UCSD-AML1 (cell line): Measurements from ENCODE around the gene GYS2.
"Not testable (repeated sequence)": the region's sequence is repeated elsewhere in the genome, so short reads cannot be mapped to it uniquely, and the experiment has no call there.

Experiments
- DNase-seq: peaks from one replicate; lab custom pipeline; 2025; ENCODE audit not compliant: unreplicated experiment; lab: John Stamatoyannopoulos, UW

The GYS2 gene

GRCh38 chr12:21606175-21606574 is 1.5 kb upstream of the GYS2 start:
- no peak for DNase-seq

- no peak for DNase-seq
These were observed 1.9 kb downstream of the GYS2 start for GRCh38 chr12:21602774-21603173.

GRCh38 chr12:21600196-21600595 is 4.5 kb downstream of the GYS2 start:
- DNase-seq: no peak

GRCh38 chr12:21599143-21599999 is 5.3 kb downstream of the GYS2 start:
- no peak for DNase-seq

GRCh38 chr12:21598651-21599050 is 6.0 kb downstream of the GYS2 start:
- no peak for DNase-seq

GRCh38 chr12:21595356-21595755 is 9.3 kb downstream of the GYS2 start:
- not testable (repeated sequence) for DNase-seq

- no peak for DNase-seq
These were observed 19.2 kb downstream of the GYS2 start for GRCh38 chr12:21585485-21585884.

GRCh38 chr12:21584403-21585182 is 20.1 kb downstream of the GYS2 start:
- DNase-seq: not testable (repeated sequence)

GRCh38 chr12:21583587-21583986 is 21.1 kb downstream of the GYS2 start:
- DNase-seq: no peak

GRCh38 chr12:21580748-21581516 is 23.7 kb downstream of the GYS2 start:
- DNase-seq: peak; percentile 40

- no peak for DNase-seq
These were observed 27.1 kb downstream of the GYS2 start for GRCh38 chr12:21577516-21577915.

GRCh38 chr12:21576431-21576830 is 28.2 kb downstream of the GYS2 start:
- no peak for DNase-seq

- no peak for DNase-seq
These were observed 30.8 kb downstream of the GYS2 start for GRCh38 chr12:21573733-21574358.

GRCh38 chr12:21571046-21571445 is 33.6 kb downstream of the GYS2 start:
- DNase-seq: peak; percentile 12

GRCh38 chr12:21568115-21568514 is 36.5 kb downstream of the GYS2 start:
- no peak for DNase-seq

- no peak for DNase-seq
These were observed 37.7 kb downstream of the GYS2 start for GRCh38 chr12:21566907-21567394.

GRCh38 chr12:21566223-21566906 is 38.3 kb downstream of the GYS2 start:
- DNase-seq: no peak

- DNase-seq: no peak
These were observed 41.8 kb downstream of the GYS2 start for GRCh38 chr12:21562859-21563258.

GRCh38 chr12:21561158-21561557 is 43.5 kb downstream of the GYS2 start:
- DNase-seq: no peak

GRCh38 chr12:21559855-21560569 is 44.6 kb downstream of the GYS2 start:
- no peak for DNase-seq
